HG02884 (cell line): Measurements from ENCODE around the gene LRP1B.

Experiments used
- ATAC-seq: cut with Tn5 transposase; IDR thresholded peaks from one replicate; pipeline ENCODE4 v1.9.1; 2021; ENCODE audit warnings: mild to moderate bottlenecking, moderate library complexity; ENCODE audit not compliant: unreplicated experiment

Gene LRP1B

DNA sequence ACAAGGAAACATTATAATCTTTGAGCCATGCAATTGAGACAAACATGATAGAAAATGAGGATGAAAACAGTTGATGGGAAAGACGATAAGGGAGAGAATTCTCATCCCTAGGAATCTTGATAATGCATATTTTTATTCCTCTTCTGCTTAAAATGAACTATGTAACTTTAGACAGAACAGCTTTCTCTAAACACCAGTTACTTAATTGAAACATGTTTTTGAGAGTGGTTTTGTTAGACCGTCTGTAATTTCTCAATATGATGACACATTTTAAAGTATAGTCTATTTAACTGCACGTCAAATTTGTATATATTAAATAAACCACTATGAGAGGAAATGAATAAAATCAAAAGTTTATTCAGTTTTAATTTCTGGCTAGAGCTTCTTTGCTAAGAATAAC is 1896.7 kb downstream of the LRP1B start:
- ATAC-seq: no peak

DNA sequence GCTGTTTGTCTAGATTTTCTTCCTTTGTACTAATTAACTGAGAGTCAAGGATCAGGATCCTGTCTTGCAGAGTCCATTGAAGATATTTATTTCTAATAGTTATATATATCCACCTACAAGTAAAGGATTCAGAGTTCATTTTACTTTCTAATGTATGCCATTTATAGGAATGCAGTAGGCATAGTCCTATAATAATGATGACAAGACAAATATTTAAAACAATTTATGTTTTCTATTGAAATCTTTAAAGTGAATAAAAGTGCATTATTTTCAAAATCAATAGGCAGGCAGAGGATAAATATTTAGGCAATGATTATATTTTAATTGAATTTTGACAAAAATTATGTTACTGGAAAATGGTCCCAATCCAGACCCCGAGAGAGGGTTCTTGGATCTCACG is 1919.9 kb downstream of the LRP1B start:
- no peak for ATAC-seq

DNA sequence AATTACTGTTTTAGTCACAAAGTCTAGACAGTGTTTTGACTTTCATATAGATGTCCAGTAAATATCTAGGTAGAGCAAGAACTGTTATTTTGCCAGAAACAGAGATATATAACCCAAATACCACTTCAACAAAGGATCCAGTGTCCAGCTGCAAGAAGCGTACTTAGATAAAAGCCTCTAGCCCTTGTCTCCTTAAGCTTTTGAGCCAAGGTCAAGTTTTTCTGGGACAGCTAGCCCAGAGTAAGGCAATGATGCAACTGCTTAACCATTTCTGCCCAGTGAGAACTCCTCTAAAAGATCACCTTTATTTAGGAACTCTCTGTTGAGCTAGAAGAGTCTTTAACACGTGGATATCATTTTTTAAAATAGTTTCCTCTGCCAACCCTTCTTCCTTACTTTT is 1925.7 kb downstream of the LRP1B start:
- no peak for ATAC-seq

GRCh38 chr2:140203347-140203746 is 1927.5 kb downstream of the LRP1B start:
- ATAC-seq: no peak

- no peak for ATAC-seq
Observed at GRCh38 chr2:140201572-140201971, 1929.2 kb downstream of the LRP1B start.

- no peak for ATAC-seq
Observed at GRCh38 chr2:140200764-140201163, 1930.1 kb downstream of the LRP1B start.

DNA sequence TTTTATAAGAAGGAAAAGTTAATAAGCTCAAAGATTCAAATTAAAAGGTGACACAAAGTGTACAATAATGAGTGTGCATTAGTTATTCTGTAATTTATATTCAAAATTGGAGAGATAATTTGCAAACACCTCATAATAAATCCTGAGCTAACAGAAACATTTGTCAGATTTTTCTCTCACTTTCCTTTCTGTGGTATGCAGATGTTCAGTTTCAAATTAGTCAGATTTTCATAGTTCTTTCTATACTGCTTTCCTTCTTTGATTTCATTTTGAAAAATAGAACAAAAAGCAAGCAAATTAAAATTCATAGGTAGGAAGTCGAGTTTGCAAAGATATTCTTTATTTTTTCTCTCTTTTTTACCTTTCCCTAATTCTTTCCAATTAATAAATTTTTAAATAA is 1930.5 kb downstream of the LRP1B start:
- no peak for ATAC-seq

DNA sequence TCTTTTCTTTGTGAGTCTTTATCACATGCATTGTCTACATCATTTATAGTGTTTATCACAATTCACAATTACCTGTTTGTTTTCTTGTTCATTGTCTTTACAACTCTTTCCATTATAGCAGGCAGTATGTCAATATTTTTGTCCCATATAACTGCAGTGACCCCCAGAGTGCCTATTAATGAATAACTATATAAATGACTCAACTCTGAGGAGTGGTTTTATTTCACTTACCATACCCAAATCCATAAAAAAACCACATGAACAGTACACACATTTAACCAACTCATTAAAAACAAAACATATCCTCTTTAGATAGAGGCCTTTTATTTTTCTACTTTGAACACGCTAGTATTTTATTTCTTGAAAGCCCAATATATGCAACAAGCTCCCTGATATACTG is 1931.5 kb downstream of the LRP1B start:
- ATAC-seq: no peak

GRCh38 chr2:140187086-140187485 is 1943.7 kb downstream of the LRP1B start:
- no peak for ATAC-seq

DNA sequence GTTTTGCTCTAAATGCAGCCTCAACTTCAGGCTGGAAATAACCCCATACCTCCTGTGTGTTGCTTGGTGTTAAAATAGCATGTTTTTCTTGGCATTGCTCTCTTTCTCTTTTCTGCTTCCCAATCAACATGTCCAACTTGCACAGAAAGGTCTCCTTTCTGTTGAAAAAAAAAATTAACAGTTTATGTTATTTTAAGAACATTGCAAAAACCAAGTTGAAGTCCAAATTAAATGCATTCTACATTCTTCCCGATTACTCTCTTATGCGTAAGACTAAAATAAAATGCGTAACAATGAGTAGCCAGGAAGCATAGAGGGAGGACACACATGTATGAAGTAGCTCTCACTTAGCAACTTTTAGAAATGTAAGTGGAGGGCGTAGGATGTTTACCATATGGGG is 1944.5 kb downstream of the LRP1B start:
- no peak for ATAC-seq

DNA sequence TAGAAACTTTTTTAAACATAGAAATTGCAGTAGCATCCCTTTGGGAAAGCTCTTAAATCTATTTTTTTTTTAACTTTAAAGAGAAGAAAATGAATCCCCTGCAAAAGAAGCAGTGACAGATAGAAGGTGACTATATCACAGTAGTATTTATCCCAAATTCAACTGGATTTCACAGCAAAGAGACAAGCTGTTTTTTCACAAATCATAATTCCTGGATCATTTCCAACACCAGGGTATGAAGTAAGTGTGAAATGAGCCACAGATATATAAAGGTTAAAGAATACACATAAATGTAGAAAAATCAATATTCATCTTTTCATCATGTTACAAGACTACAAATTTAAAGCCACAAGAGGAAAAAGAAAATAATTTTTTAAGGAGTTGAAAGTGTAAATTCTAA is 1945.7 kb downstream of the LRP1B start:
- no peak for ATAC-seq

DNA sequence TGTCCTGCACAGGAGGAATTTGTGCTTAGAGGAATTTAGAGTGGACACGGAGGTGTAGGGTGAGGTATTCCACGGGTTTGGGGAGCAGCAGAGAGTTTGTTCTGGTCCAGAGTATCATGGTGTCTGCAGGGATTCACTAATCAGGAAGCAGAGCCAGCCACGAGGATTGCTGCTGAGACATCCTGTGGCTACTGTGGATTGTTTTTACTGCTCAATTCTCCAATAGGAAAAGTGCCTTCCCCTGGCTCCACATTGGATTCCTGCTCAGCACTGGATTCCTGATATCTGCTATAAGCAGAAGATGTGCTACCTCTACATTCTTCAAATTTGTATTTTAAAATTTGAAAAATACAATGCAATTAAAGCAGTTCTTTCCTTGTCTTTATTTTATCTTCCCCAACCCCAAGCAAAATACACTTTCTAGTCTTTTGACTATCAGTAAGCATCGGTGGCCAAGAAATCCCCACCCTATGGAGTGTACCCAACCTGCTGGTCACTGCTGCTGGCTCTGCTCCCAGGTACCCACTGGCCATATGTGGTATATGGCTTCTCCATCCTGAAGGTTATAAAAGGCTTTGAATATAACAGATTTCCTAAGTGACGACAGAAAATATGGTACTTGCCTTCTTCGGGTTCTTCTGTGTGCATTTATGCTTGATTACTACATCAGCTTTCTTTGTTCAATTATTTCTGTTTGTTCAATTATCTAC is 1947.6 kb downstream of the LRP1B start:
- ATAC-seq: no peak
